Activated CD8-positive, alpha-beta T cell treated with anti-CD3 and anti-CD28 coated beads for 36 hours (primary cell): ENCODE measurements around the gene YY2. TPM values are rescaled to one million over a fixed set of nuclear protein-coding genes. Genes with fewer than 3 reads are reported as not detected.
"Not testable (repeated sequence)": the region's sequence is repeated elsewhere in the genome, so short reads cannot be mapped to it uniquely, and the experiment has no call there.

ENCODE experiments used
- ATAC-seq: fragments of 200-7000 bp; cut with Tn5 transposase; one replicate; pipeline ENCODE4 v1.10.0; 2021; ENCODE audit warnings: mild to moderate bottlenecking, moderate library complexity
- CTCF ChIA-PET: fragments of 350-600 bp; sonication (Branson Sonifier 250); formaldehyde crosslinking; loops from one replicate; lab custom pipeline; 2021; ENCODE audit warnings: antibody characterized with exemption; lab: Charles Lee
- POLR2A ChIA-PET: fragments of 350-600 bp; sonication (Branson Sonifier 250); formaldehyde crosslinking; loops from one replicate; lab custom pipeline; 2021; ENCODE audit warnings: antibody characterized with exemption; lab: Charles Lee
- DNase-seq: peaks from one replicate; pipeline ENCODE4 v3.0.0-alpha.2; 2020
- H3K27ac Mint-ChIP-seq: one replicate; pipeline ENCODE4 v1.8.0; 2021; ENCODE audit warnings: mild to moderate bottlenecking, mixed read lengths
- H3K27me3 Mint-ChIP-seq: one replicate; pipeline ENCODE4 v1.8.0; 2021; ENCODE audit warnings: mixed read lengths
- H3K36me3 Mint-ChIP-seq: one replicate; pipeline ENCODE4 v1.8.0; 2021; ENCODE audit warnings: low read depth, mixed read lengths
- H3K4me1 Mint-ChIP-seq: one replicate; pipeline ENCODE4 v1.8.0; 2021; ENCODE audit warnings: low read depth, mixed read lengths
- H3K4me3 Mint-ChIP-seq: one replicate; pipeline ENCODE4 v1.8.0; 2021; ENCODE audit warnings: mild to moderate bottlenecking, moderate library complexity, mixed read lengths
- H3K9me3 Mint-ChIP-seq: one replicate; pipeline ENCODE4 v1.8.0; 2021; ENCODE audit warnings: mixed read lengths
- CTCF ChIP-seq: fragments of 200-600 bp; IDR thresholded peaks from one replicate; pipeline ENCODE4 v1.8.0; 2022; ENCODE audit warnings: antibody characterized with exemption, mild to moderate bottlenecking
- intact Hi-C: fragments of 100-400 bp; cut with micrococcal nuclease; formaldehyde crosslinking; loops from one replicate; pipeline ENCODE4 v1.10.0; 2022
- total RNA-seq, 2 experiments: library from RNA; stranded (reverse); gene quantifications; one replicate each; pipeline ENCODE4 v1.2.3, GENCODE V29; 2021

YY2 gene
- total RNA-seq, 2 experiments from 2014 or later, result 2.0 to 2.3 TPM

- ATAC-seq (no peak), DNase-seq (no peak)
- no peaks in the 10 kb centered on the region for H3K4me1 Mint-ChIP-seq
- intact Hi-C loops, result no loop called here
- H3K4me3 Mint-ChIP-seq, result no peak overlapping the region
- no peak for TF ChIP-seq CTCF
- ChIA-PET POLR2A (no interaction called here), CTCF (no interaction called here)
- no peak overlapping the region for H3K27ac Mint-ChIP-seq
- no peaks in the 10 kb centered on the region for H3K27me3 Mint-ChIP-seq
- no peaks in the 10 kb centered on the region for H3K36me3 Mint-ChIP-seq
- H3K9me3 Mint-ChIP-seq, result no peaks in the 10 kb centered on the region
Measured at GRCh38 chrX:21816136-21816535, 39.7 kb upstream of the YY2 start.

DNA sequence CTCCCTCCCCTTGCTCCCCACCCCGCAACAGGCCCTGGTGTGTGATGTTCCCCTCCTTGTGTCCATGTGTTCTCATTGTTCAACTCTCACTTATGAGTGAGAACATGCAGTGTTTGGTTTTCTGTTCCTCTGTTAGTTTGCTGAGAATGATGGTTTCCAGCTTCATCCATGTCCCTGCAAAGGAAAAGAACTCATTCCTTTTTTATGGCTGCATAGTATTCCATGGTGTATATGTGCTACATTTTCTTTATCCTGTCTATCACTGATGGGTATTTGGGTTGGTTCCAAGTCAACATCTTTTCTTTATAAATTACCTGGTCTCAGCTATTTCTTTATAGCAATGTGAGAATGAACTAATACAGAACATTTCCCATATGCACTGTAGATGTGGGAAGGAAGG is 35.6 kb upstream of the YY2 start:
- H3K36me3 Mint-ChIP-seq, H3K27me3 Mint-ChIP-seq, H3K4me3 Mint-ChIP-seq, ATAC-seq, DNase-seq, H3K9me3 Mint-ChIP-seq, CTCF ChIA-PET, H3K27ac Mint-ChIP-seq, intact Hi-C loops, H3K4me1 Mint-ChIP-seq: not testable (repeated sequence)
- POLR2A ChIA-PET, result interaction anchor here (0.6 kb wide), 1 partner anchor 139 kb away, joined by 3 read pairs; no protein-coding TSS in a partner anchor

DNA sequence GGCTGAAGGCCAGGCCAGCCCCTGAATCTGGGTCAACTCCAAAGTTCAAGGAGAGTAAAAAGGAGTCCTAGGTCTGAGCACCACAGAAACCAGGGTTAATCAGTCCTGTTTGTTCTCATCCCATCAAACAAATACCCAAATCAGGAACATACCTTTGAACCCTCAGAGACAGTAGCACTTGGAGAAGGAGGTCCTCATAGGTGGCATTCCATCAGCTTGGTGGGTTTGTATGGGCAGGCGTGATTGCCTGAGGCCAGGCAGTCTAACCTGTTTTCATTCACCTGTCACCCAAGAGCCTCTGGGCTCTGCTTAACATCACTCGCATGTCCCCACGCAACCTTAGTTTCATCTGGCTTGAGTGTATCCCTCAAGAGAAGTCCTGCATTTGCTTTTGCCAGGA is 33.9 kb upstream of the YY2 start:
- CTCF ChIA-PET, result interaction anchor here (0.9 kb wide), 1 partner anchor 76 kb away, joined by 3 read pairs; no protein-coding TSS in a partner anchor
- no peak overlapping the region for H3K4me3 Mint-ChIP-seq
- H3K27ac Mint-ChIP-seq, result no peak overlapping the region
- POLR2A ChIA-PET, result no interaction called here
- no peaks in the 10 kb centered on the region for H3K36me3 Mint-ChIP-seq
- no peaks in the 10 kb centered on the region for H3K9me3 Mint-ChIP-seq
- intact Hi-C loops, result no loop called here
- no peak for TF ChIP-seq CTCF
- H3K4me1 Mint-ChIP-seq, result no peaks in the 10 kb centered on the region
- H3K27me3 Mint-ChIP-seq, result no peaks in the 10 kb centered on the region
- ATAC-seq (no peak), DNase-seq (no peak)

DNA sequence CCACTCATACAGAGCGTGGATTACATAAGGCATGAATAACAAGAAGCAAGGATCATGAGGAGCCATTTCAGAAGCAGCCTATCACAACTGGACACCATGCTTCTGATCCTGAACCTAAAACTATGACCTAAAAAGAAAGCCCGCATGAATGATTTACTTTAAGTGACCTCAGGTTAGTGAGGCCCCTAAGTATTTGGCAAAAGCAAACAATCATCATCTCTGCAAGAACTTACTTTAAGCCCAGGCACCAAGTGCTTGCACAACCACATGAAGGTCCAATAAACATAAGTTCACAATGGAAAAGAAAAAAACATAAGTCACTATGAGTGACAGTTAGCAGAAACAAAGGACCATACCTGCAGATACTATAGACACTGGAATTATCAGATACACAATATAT is 24.3 kb upstream of the YY2 start:
- TF ChIP-seq CTCF, result no peak
- ChIA-PET CTCF (no interaction called here), POLR2A (no interaction called here)
- intact Hi-C loops, result loop anchor here (10.0 kb wide), 1 partner anchor 113 kb away; the partner anchor contains the start of gene SMS
- Mint-ChIP-seq H3K9me3 (no peaks in the 10 kb centered on the region), H3K27ac (no peak overlapping the region), H3K27me3 (no peaks in the 10 kb centered on the region), H3K36me3 (no peaks in the 10 kb centered on the region), H3K4me3 (no peak overlapping the region), H3K4me1 (no peaks in the 10 kb centered on the region)
- ATAC-seq (no peak), DNase-seq (no peak)

GRCh38 chrX:21837056-21837455 is 18.7 kb upstream of the YY2 start:
- no peaks in the 10 kb centered on the region for H3K9me3 Mint-ChIP-seq
- TF ChIP-seq CTCF, result no peak
- ATAC-seq (no peak), DNase-seq (no peak)
- ChIA-PET CTCF (interaction anchor here (1.3 to 2.3 kb wide), 2 partner anchors 139 to 148 kb away, joined by 3 to 9 read pairs; no protein-coding TSS in a partner anchor), POLR2A (no interaction called here)
- intact Hi-C loops, result loop anchor here (10.0 kb wide), 1 partner anchor 108 kb away; the partner anchor contains the start of gene SMS
- peaks cover 3% of the 10 kb centered on the region for H3K36me3 Mint-ChIP-seq
- peaks cover 9% of the 10 kb centered on the region for H3K4me1 Mint-ChIP-seq
- H3K27ac Mint-ChIP-seq, result no peak overlapping the region
- H3K27me3 Mint-ChIP-seq, result no peaks in the 10 kb centered on the region
- H3K4me3 Mint-ChIP-seq, result no peak overlapping the region
